Activated CD8-positive, alpha-beta memory T cell treated with anti-CD3 and anti-CD28 coated beads, Interleukin-2, amount 50 U/mL, for 48 hours (primary cell): ENCODE data around the gene PAM16.

ENCODE experiments used
- DNase-seq: peaks from one replicate; pipeline ENCODE4 v3.0.0-alpha.2; 2020

PAM16 gene

GRCh38 chr16:4293822-4294457 lies 57.2 kb downstream of the PAM16 start:
- DNase-seq, result no peak

- no peak for DNase-seq
These were observed 57.9 kb downstream of the PAM16 start for GRCh38 chr16:4293181-4293716.

GRCh38 chr16:4291699-4292098 lies 59.4 kb downstream of the PAM16 start:
- DNase-seq, result no peak
